ENCODE data around the gene TCOF1. TPM values are rescaled to one million over a fixed set of nuclear protein-coding genes. Genes with fewer than 3 reads are reported as not detected.

TCOF1 gene
- total and polyA plus RNA-seq, 11 donors: 11.9 to 29.9 (median 16.0) TPM

DNA sequence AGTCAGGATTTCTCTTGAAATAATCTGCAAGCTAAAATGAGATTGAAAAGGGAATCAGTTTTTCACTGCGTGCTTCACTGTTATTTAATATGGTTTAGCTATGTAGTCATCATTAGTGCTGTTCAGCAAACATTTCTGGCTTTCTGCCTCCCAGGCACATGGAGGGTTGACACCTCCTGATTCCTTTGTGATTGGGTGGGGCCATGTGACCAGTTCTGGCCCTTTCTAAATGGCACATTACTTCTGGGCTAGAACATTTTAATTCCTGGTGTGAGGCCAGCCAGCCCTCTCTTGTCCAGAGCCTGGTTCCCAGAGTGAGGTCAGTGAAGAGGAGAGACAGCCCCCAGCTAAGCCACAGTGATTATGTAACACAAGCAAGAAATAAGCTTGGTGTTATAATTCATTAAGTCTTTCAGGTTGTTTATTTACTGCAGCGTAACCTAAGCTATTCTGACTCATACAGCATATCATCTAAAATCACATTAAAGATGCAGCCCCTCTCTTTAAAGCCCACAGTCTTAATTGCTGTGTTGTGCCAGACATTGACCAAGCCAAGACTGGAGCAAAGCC, 37.4 kb upstream of the TCOF1 start:
- peak overlapping the region in 2 of 12 donors; percentile 34 to 36 for H3K27ac ChIP-seq
- H3K4me1 ChIP-seq: peaks cover 0 to 11% (median 6%) of the 10 kb centered on the region in 12 donors
- H3K36me3 ChIP-seq: no peaks in the 10 kb centered on the region
- intact Hi-C loops (cut with DNase I): no loop called here
- peak in 4 of 5 donors; percentile 48 to 81 (median 54) for DNase-seq
- no peak overlapping the region for H3K4me3 ChIP-seq
- peak; percentile 83 to 91 (median 88) for ATAC-seq
- no peaks in the 10 kb centered on the region for H3K27me3 ChIP-seq
- WGBS, 4 donors: 67 to 80% (median 73%) methylated on average over 2 of the region's 2 CpGs
- TF ChIP-seq POLR2A (IDR thresholded peaks at IDR 0.05): no peak
- TF ChIP-seq, protein P1, sequence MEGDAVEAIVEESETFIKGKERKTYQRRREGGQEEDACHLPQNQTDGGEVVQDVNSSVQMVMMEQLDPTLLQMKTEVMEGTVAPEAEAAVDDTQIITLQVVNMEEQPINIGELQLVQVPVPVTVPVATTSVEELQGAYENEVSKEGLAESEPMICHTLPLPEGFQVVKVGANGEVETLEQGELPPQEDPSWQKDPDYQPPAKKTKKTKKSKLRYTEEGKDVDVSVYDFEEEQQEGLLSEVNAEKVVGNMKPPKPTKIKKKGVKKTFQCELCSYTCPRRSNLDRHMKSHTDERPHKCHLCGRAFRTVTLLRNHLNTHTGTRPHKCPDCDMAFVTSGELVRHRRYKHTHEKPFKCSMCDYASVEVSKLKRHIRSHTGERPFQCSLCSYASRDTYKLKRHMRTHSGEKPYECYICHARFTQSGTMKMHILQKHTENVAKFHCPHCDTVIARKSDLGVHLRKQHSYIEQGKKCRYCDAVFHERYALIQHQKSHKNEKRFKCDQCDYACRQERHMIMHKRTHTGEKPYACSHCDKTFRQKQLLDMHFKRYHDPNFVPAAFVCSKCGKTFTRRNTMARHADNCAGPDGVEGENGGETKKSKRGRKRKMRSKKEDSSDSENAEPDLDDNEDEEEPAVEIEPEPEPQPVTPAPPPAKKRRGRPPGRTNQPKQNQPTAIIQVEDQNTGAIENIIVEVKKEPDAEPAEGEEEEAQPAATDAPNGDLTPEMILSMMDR (IDR thresholded peaks at IDR 0.05): no peak
- peaks cover 0 to 3% (median 0%) of the 10 kb centered on the region in 12 donors for H3K9me3 ChIP-seq

DNA sequence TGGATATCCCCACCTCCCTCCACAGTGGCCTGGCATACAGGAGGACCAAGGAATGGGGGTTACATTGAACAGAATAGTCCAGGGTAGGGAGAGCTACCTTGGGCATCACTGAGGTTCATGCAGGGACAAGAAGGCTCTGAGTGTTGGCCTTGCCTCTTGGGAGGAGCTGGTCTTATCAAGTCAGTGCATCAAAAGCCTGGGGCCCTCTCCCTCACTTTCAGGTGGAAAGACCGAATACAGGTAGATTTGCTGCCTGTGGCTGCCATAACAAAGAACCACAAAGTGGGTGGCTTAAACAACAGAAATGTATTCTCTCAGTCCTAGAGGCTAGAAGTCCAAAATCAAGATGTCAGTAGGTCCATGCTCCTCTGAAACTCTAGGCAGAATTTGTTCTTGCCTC, 36.3 kb upstream of the TCOF1 start:
- intact Hi-C loops (cut with DNase I): no loop called here
- ATAC-seq (no peak), DNase-seq (no peak)
- H3K4me1 ChIP-seq: peaks cover 0 to 11% (median 6%) of the 10 kb centered on the region in 12 donors
- TF ChIP-seq, protein P1 (IDR thresholded peaks at IDR 0.05): no peak
- TF ChIP-seq POLR2A (IDR thresholded peaks at IDR 0.05): no peak
- peaks cover 0 to 3% (median 0%) of the 10 kb centered on the region in 12 donors for H3K9me3 ChIP-seq
- H3K4me3 ChIP-seq: no peak overlapping the region
- no peaks in the 10 kb centered on the region for H3K27me3 ChIP-seq
- WGBS, 4 donors: 94 to 100% (median 97%) methylated on average over 1 of the region's 1 CpG
- no peaks in the 10 kb centered on the region for H3K36me3 ChIP-seq
- no peak overlapping the region for H3K27ac ChIP-seq

DNA sequence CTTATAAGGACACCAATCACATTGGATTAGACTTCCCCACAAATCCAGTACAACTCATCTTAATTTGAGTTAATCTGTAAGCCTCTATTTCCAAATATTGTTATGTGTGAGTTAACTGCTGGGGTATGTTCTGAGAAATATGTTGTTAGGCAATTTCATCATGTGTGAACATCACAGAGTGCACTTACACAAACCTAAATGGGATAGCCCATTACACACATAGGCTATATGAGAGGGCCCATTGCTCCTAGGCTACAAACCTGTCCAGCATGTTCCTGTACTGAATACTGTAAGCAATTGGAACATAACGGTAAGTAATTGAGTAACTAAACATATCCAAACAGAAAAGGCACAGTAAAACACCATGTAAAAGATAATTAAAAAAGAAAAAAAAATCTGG, 35.7 kb upstream of the TCOF1 start:
- Histone ChIP-seq H3K36me3 (no peaks in the 10 kb centered on the region), H3K27ac (no peak overlapping the region), H3K4me3 (no peak overlapping the region), H3K27me3 (no peaks in the 10 kb centered on the region), H3K4me1 (peaks cover 0 to 11% (median 6%) of the 10 kb centered on the region in 12 donors), H3K9me3 (peaks cover 0 to 3% (median 0%) of the 10 kb centered on the region in 12 donors)
- ATAC-seq: no peak
- TF ChIP-seq, protein P1 (IDR thresholded peaks at IDR 0.05): no peak
- TF ChIP-seq POLR2A (IDR thresholded peaks at IDR 0.05): no peak
- no peak for DNase-seq
- intact Hi-C loops (cut with DNase I): no loop called here
- 91 to 100% (median 95%) methylated on average over 1 of the region's 1 CpG for WGBS, 4 donors

DNA sequence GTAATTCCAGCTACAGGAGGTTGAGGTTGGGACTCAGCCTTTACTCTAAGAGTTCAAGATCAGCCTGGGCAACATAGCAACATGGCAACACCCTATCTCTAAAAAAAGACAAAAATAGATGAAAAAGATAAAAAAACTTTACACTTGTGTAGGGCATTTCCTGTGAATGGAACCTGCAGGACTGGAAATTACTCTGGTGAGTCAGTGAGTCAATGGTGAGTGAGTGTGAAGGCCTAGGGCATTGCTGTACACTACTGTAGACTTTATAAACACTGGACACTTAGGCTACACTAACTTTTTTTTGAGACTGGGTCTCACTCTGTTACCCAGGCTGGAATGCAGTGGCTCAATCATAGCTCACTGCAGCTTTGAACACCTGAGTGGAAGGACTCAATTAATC, 35.3 kb upstream of the TCOF1 start:
- no peak for DNase-seq
- ATAC-seq: no peak
- peaks cover 0 to 3% (median 0%) of the 10 kb centered on the region in 12 donors for H3K9me3 ChIP-seq
- intact Hi-C loops (cut with DNase I): no loop called here
- H3K4me1 ChIP-seq: peaks cover 0 to 11% (median 6%) of the 10 kb centered on the region in 12 donors
- H3K27me3 ChIP-seq: no peaks in the 10 kb centered on the region
- no peak overlapping the region for H3K4me3 ChIP-seq
- H3K36me3 ChIP-seq: no peaks in the 10 kb centered on the region
- H3K27ac ChIP-seq: no peak overlapping the region
- TF ChIP-seq, protein P1 (IDR thresholded peaks at IDR 0.05): no peak
- no peak for TF ChIP-seq POLR2A (IDR thresholded peaks at IDR 0.05)
